ENCODE results near the gene AP3M1.

The AP3M1 gene

GRCh38 chr10:74099836-74100235, 50.8 kb downstream of the AP3M1 start:
- DNase-seq (ENCODE audit: low read depth, low spot score): no peak
- H3K9me3 ChIP-seq (ENCODE audit: insufficient read depth, low read length): no peaks in the 10 kb centered on the region
- peaks cover 83% of the 10 kb centered on the region for H3K36me3 ChIP-seq (ENCODE audit: insufficient read depth, insufficient read length, low read length)
- H3K27me3 ChIP-seq (ENCODE audit: insufficient read depth, insufficient read length): no peaks in the 10 kb centered on the region
- H3K4me1 ChIP-seq (ENCODE audit: insufficient read depth, insufficient read length): no peaks in the 10 kb centered on the region
- no peak for TF ChIP-seq ZNF274 (IDR thresholded peaks at IDR 0.05; ENCODE audit: low read depth, low read length)
- no peak for TF ChIP-seq SUZ12 (IDR thresholded peaks at IDR 0.05; ENCODE audit: extremely low read depth, insufficient read depth, insufficient read length)
- TF ChIP-seq YY1 (IDR thresholded peaks at IDR 0.05; ENCODE audit: insufficient read depth, insufficient read length): no peak
- H3K9ac ChIP-seq (ENCODE audit: insufficient read length, low read depth): no peak overlapping the region
- no peak overlapping the region for H3K4me3 ChIP-seq (ENCODE audit: insufficient read length, low read depth)

GRCh38 chr10:74099420-74099819, 51.2 kb downstream of the AP3M1 start:
- TF ChIP-seq YY1 (IDR thresholded peaks at IDR 0.05; ENCODE audit: insufficient read depth, insufficient read length) (no peak), SUZ12 (IDR thresholded peaks at IDR 0.05; ENCODE audit: extremely low read depth, insufficient read depth, insufficient read length) (no peak), ZNF274 (IDR thresholded peaks at IDR 0.05; ENCODE audit: low read depth, low read length) (no peak)
- Histone ChIP-seq H3K4me3 (ENCODE audit: insufficient read length, low read depth) (no peak overlapping the region), H3K4me1 (ENCODE audit: insufficient read depth, insufficient read length) (no peaks in the 10 kb centered on the region), H3K9ac (ENCODE audit: insufficient read length, low read depth) (no peak overlapping the region), H3K36me3 (ENCODE audit: insufficient read depth, insufficient read length, low read length) (peaks cover 83% of the 10 kb centered on the region), H3K9me3 (ENCODE audit: insufficient read depth, low read length) (no peaks in the 10 kb centered on the region), H3K27me3 (ENCODE audit: insufficient read depth, insufficient read length) (no peaks in the 10 kb centered on the region)
- DNase-seq (ENCODE audit: low read depth, low spot score): no peak

- Histone ChIP-seq H3K27me3 (ENCODE audit: insufficient read depth, insufficient read length) (no peaks in the 10 kb centered on the region), H3K4me3 (ENCODE audit: insufficient read length, low read depth) (no peak overlapping the region), H3K4me1 (ENCODE audit: insufficient read depth, insufficient read length) (no peaks in the 10 kb centered on the region), H3K9me3 (ENCODE audit: insufficient read depth, low read length) (no peaks in the 10 kb centered on the region), H3K9ac (ENCODE audit: insufficient read length, low read depth) (no peak overlapping the region), H3K36me3 (ENCODE audit: insufficient read depth, insufficient read length, low read length) (peaks cover 86% of the 10 kb centered on the region)
- no peak for DNase-seq (ENCODE audit: low read depth, low spot score)
- no peak for TF ChIP-seq YY1 (IDR thresholded peaks at IDR 0.05; ENCODE audit: insufficient read depth, insufficient read length)
- TF ChIP-seq SUZ12 (IDR thresholded peaks at IDR 0.05; ENCODE audit: extremely low read depth, insufficient read depth, insufficient read length): no peak
- no peak for TF ChIP-seq ZNF274 (IDR thresholded peaks at IDR 0.05; ENCODE audit: low read depth, low read length)
These were observed 52.9 kb downstream of the AP3M1 start for GRCh38 chr10:74097776-74098175.

- H3K4me3 ChIP-seq (ENCODE audit: insufficient read length, low read depth): no peak overlapping the region
- H3K9me3 ChIP-seq (ENCODE audit: insufficient read depth, low read length): no peaks in the 10 kb centered on the region
- peaks cover 89% of the 10 kb centered on the region for H3K36me3 ChIP-seq (ENCODE audit: insufficient read depth, insufficient read length, low read length)
- H3K27me3 ChIP-seq (ENCODE audit: insufficient read depth, insufficient read length): no peaks in the 10 kb centered on the region
- TF ChIP-seq ZNF274 (IDR thresholded peaks at IDR 0.05; ENCODE audit: low read depth, low read length) (no peak), SUZ12 (IDR thresholded peaks at IDR 0.05; ENCODE audit: extremely low read depth, insufficient read depth, insufficient read length) (no peak), YY1 (IDR thresholded peaks at IDR 0.05; ENCODE audit: insufficient read depth, insufficient read length) (no peak)
- DNase-seq (ENCODE audit: low read depth, low spot score): no peak
- no peaks in the 10 kb centered on the region for H3K4me1 ChIP-seq (ENCODE audit: insufficient read depth, insufficient read length)
- no peak overlapping the region for H3K9ac ChIP-seq (ENCODE audit: insufficient read length, low read depth)
These were observed 53.9 kb downstream of the AP3M1 start for GRCh38 chr10:74096777-74097176.

- H3K36me3 ChIP-seq (ENCODE audit: insufficient read depth, insufficient read length, low read length): peaks cover 93% of the 10 kb centered on the region
- H3K4me1 ChIP-seq (ENCODE audit: insufficient read depth, insufficient read length): no peaks in the 10 kb centered on the region
- TF ChIP-seq YY1 (IDR thresholded peaks at IDR 0.05; ENCODE audit: insufficient read depth, insufficient read length): no peak
- no peak for TF ChIP-seq SUZ12 (IDR thresholded peaks at IDR 0.05; ENCODE audit: extremely low read depth, insufficient read depth, insufficient read length)
- no peak for TF ChIP-seq ZNF274 (IDR thresholded peaks at IDR 0.05; ENCODE audit: low read depth, low read length)
- H3K4me3 ChIP-seq (ENCODE audit: insufficient read length, low read depth): no peak overlapping the region
- DNase-seq (ENCODE audit: low read depth, low spot score): no peak
- H3K27me3 ChIP-seq (ENCODE audit: insufficient read depth, insufficient read length): no peaks in the 10 kb centered on the region
- no peaks in the 10 kb centered on the region for H3K9me3 ChIP-seq (ENCODE audit: insufficient read depth, low read length)
- no peak overlapping the region for H3K9ac ChIP-seq (ENCODE audit: insufficient read length, low read depth)
These were observed 56.4 kb downstream of the AP3M1 start for GRCh38 chr10:74094231-74094630.

GRCh38 chr10:74093530-74094164, 57.0 kb downstream of the AP3M1 start:
- no peaks in the 10 kb centered on the region for H3K27me3 ChIP-seq (ENCODE audit: insufficient read depth, insufficient read length)
- H3K4me3 ChIP-seq (ENCODE audit: insufficient read length, low read depth): no peak overlapping the region
- no peaks in the 10 kb centered on the region for H3K4me1 ChIP-seq (ENCODE audit: insufficient read depth, insufficient read length)
- no peaks in the 10 kb centered on the region for H3K9me3 ChIP-seq (ENCODE audit: insufficient read depth, low read length)
- DNase-seq (ENCODE audit: low read depth, low spot score): no peak
- TF ChIP-seq YY1 (IDR thresholded peaks at IDR 0.05; ENCODE audit: insufficient read depth, insufficient read length): no peak
- TF ChIP-seq ZNF274 (IDR thresholded peaks at IDR 0.05; ENCODE audit: low read depth, low read length): no peak
- TF ChIP-seq SUZ12 (IDR thresholded peaks at IDR 0.05; ENCODE audit: extremely low read depth, insufficient read depth, insufficient read length): no peak
- H3K36me3 ChIP-seq (ENCODE audit: insufficient read depth, insufficient read length, low read length): peaks cover 93% of the 10 kb centered on the region
- H3K9ac ChIP-seq (ENCODE audit: insufficient read length, low read depth): no peak overlapping the region

- Histone ChIP-seq H3K36me3 (ENCODE audit: insufficient read depth, insufficient read length, low read length) (peaks cover 87% of the 10 kb centered on the region), H3K4me3 (ENCODE audit: insufficient read length, low read depth) (no peak overlapping the region), H3K27me3 (ENCODE audit: insufficient read depth, insufficient read length) (no peaks in the 10 kb centered on the region), H3K4me1 (ENCODE audit: insufficient read depth, insufficient read length) (no peaks in the 10 kb centered on the region), H3K9me3 (ENCODE audit: insufficient read depth, low read length) (no peaks in the 10 kb centered on the region), H3K9ac (ENCODE audit: insufficient read length, low read depth) (no peak overlapping the region)
- no peak for TF ChIP-seq YY1 (IDR thresholded peaks at IDR 0.05; ENCODE audit: insufficient read depth, insufficient read length)
- TF ChIP-seq ZNF274 (IDR thresholded peaks at IDR 0.05; ENCODE audit: low read depth, low read length): no peak
- TF ChIP-seq SUZ12 (IDR thresholded peaks at IDR 0.05; ENCODE audit: extremely low read depth, insufficient read depth, insufficient read length): no peak
- DNase-seq (ENCODE audit: low read depth, low spot score): no peak
These were observed 58.3 kb downstream of the AP3M1 start for GRCh38 chr10:74092372-74092771.

All from NT2/D1 (cell line).